ENCODE measurements around the gene ATP1B3. TPM values are rescaled to one million over a fixed set of nuclear protein-coding genes. Genes with fewer than 3 reads are reported as not detected.
"Not testable (repeated sequence)": the region's sequence is repeated elsewhere in the genome, so short reads cannot be mapped to it uniquely, and the experiment has no call there.

Gene ATP1B3
- total RNA-seq, 1 donor from 2014 or later, result 43.6 TPM

GRCh38 chr3:141860086-141860669, 16.3 kb upstream of the ATP1B3 start:
- no peak for DNase-seq (ENCODE audit: low spot score in 2 of 2)
- FAIRE-seq, result no peak

DNA sequence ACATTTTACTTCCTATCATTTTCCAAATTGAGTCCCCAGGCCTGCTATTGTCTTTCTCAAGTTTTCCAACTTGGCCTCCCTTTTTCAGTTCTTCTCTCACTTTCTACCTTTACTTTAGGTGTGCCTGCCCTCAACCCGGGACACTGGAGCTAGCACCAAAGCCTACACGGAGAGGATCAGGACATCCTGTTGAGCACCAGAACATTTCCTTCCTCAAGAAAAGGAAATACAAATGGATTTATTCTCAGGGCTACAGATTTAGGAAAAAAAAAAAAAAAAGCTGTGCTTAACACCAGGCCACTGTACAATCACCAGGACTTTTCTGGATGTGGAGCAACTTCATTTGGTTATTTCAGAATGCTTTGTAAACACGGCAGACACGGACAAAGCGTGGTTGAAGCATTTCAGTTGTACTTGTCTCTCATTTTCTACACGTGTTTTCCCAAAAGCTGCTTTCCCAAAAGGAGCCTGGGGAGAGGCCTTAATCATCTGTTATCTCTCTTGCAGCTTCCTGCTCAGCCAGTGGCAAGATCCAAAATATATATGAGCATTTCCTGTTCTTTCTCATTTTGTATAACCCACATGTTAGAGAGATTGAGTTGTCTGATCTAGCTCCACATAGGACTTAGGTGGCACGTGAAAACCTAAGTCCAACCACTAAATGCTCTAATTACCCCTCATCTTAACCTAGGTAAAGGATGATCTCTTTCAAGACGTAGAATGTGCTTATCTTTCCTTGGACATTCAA, 15.5 kb upstream of the ATP1B3 start:
- no peak for FAIRE-seq
- DNase-seq (ENCODE audit: low spot score in 2 of 2), result no peak

DNA sequence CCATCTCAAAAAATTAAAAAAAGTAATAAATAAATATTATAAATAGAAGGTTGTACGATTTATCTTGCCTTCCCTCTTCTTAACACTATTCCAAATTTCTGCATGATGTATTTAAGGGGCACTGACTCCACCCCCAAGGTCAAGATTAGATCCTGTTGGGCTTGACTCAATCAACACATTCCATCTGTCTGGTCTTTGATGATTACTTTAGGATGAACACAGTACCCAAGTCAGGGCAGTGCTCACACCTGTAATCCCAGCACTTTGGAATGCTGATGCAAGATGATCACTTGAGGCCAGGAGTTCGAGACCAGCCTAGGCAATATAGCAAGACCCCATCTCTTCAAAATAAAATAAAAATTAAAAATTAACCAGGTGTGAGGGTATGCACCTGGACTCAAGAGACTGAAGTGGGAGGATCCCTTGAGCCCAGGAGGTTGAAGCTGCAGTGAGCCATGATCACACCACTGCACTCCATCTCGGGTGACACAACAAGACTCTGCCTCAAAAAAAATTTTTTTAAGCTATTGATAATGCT, 14.1 kb upstream of the ATP1B3 start:
- no peak for DNase-seq (ENCODE audit: low spot score in 2 of 2)
- no peak for FAIRE-seq

DNA sequence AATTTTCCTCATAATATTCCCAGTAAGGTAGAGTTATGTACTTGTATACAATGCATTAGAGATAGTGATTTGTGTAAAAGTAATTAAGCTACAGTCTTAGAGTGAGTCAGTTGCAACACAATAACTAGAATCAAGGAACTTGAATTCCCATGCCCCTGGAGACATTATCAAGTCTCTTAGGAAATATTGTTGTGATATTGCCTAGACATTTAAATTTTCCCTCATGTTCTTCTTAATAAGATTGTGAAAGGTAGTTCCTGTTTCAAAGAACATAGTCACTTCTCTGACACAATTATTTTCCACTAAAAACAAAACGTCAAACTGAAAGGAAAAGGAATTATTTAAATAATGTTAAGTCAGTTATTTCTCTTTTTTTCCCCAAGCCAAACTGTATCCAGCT, 13.0 kb upstream of the ATP1B3 start:
- DNase-seq (ENCODE audit: low spot score in 2 of 2), result no peak
- no peak for FAIRE-seq

- DNase-seq (ENCODE audit: low spot score in 2 of 2) (no peak), FAIRE-seq (no peak)
Observed at GRCh38 chr3:141864281-141864970, 12.0 kb upstream of the ATP1B3 start.

DNA sequence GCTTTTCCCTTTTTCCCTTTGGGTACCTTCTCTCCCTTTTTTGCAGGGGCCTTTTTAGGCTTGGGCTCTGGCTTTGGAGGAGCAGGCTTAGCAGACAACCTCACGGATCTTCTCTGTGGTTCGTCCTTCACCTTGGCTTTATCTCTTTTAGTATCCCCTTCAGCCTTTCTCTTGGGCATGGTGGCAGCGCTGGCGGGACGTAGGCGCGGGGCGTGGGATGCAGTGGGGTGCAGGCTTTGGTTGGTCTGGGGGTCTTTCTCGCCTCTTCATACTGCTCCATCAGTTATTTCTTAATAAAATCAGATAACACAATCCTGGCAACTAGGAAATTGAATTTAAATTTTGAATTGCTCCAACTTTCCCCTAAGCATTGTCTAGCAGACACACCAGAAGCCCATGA, 11.3 kb upstream of the ATP1B3 start:
- DNase-seq (ENCODE audit: low spot score in 2 of 2) (no peak), FAIRE-seq (no peak)

GRCh38 chr3:141870091-141870687, 6.3 kb upstream of the ATP1B3 start:
- FAIRE-seq, result no peak
- no peak for DNase-seq (ENCODE audit: low spot score in 2 of 2)

- FAIRE-seq (no peak), DNase-seq (ENCODE audit: low spot score in 2 of 2) (peak; percentile 77 to 78)
Observed at GRCh38 chr3:141875374-141875892, 1.0 kb upstream of the ATP1B3 start.

- FAIRE-seq, result no peak
- DNase-seq (ENCODE audit: low spot score in 2 of 2), result peak in 1 of 2 donors; percentile 57
Observed at GRCh38 chr3:141875893-141876380, 506 bp upstream of the ATP1B3 start.

- FAIRE-seq (no peak), DNase-seq (ENCODE audit: low spot score in 2 of 2) (peak in 1 of 2 donors; percentile 30)
Observed at GRCh38 chr3:141876891-141877621, 613 bp downstream of the ATP1B3 start.

GRCh38 chr3:141877911-141878310, 1.5 kb downstream of the ATP1B3 start:
- DNase-seq (ENCODE audit: low spot score in 2 of 2), result no peak
- no peak for FAIRE-seq

- FAIRE-seq, result no peak
- DNase-seq (ENCODE audit: low spot score in 2 of 2), result no peak
Observed at GRCh38 chr3:141878326-141878725, 1.9 kb downstream of the ATP1B3 start.

DNA sequence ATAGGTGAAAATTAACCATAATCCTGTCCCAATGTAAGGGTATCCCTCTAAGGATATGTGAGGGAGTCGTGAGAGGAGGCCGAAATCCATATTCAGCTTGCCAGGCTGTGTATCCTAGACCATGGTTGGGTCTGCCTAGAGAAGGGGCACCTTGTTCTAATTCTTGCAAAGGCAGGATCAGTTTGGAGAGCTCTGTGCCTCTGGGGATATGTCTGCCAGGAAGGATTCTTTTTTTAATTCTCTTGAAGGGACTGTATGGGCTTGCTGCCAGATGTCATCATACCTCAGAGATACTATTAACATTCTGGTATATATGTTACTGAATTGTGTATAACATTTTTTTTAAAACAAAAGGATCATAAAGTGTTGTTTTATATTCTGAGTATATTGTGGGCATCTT, 2.4 kb downstream of the ATP1B3 start:
- FAIRE-seq, result no peak
- DNase-seq (ENCODE audit: low spot score in 2 of 2), result no peak

- DNase-seq (ENCODE audit: low spot score in 2 of 2) (no peak), FAIRE-seq (no peak)
Observed at GRCh38 chr3:141881702-141882101, 5.3 kb downstream of the ATP1B3 start.

- DNase-seq (ENCODE audit: low spot score in 2 of 2), result no peak
- FAIRE-seq, result no peak
Observed at GRCh38 chr3:141887051-141887450, 10.6 kb downstream of the ATP1B3 start.

- DNase-seq (ENCODE audit: low spot score in 2 of 2); FAIRE-seq: not testable (repeated sequence)
Observed at GRCh38 chr3:141888548-141888947, 12.1 kb downstream of the ATP1B3 start.

DNA sequence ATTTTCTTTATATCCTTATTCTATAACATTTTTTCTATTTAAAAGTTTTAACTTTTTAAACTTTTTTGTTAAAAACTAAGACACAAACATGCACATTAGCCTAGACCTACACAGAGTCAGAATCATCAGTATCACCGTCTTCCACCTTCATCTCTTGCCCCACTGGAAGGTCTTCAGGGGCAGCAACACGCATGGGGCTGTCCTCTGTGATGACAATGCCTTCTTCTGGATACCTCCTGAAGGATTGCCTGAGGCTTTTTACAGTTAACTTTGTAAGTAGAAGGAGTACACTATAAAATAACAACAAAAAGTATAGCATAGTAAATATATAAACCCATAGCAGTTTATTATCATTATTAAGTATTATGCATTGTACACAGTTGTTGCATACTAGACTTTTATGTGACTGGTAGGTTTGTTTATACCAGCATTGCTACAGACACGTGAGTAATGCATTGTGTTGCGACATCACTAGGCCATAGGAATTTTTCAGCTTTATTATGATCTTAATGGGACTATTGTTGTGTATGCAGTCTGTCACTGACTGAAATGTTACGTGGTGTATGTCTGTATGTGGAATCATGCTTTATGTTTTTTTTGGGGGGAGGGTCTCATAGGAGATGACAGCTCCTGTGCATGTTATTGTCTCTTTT, 18.2 kb downstream of the ATP1B3 start:
- FAIRE-seq (no peak), DNase-seq (ENCODE audit: low spot score in 2 of 2) (no peak)

DNA sequence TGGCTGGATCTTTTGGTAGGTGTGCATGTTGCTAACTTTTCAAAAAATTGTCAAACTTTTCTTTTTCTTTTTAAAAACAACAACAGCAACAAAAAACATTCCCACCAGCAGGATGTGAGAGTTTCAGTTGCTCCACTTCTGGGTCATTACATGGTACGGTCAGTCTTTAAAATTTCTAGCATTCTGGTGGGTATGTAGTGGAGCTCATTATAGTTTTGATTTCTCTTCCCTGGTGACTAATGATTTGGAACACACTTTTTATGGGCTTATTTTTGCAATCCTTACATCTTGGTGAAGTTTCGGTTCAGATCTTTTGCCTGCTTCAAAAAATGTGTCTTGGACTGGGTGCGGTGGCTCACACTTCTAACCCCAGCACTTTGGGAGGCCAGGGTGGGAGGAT, 19.3 kb downstream of the ATP1B3 start:
- DNase-seq (ENCODE audit: low spot score in 2 of 2), result no peak
- FAIRE-seq, result no peak

- DNase-seq (ENCODE audit: low spot score in 2 of 2) (no peak), FAIRE-seq (no peak)
Observed at GRCh38 chr3:141898908-141899307, 22.5 kb downstream of the ATP1B3 start.
